NT2/D1 (cell line): ENCODE data around the gene SGIP1.

Experiments
- YY1 ChIP-seq: IDR thresholded peaks from 2 replicates; pipeline ENCODE4 v1.6.1; 2011; ENCODE audit not compliant: insufficient read length, insufficient read depth
- ZNF274 ChIP-seq: IDR thresholded peaks from 2 replicates; pipeline ENCODE4 v1.6.1; 2011; ENCODE audit warnings: mild to moderate bottlenecking, low read depth, low read length

GRCh38 chr1:66679140-66679539 is 145.2 kb downstream of the SGIP1 start:
- TF ChIP-seq YY1 (no peak), ZNF274 (no peak)
